SH-SY5Y (cell line): ENCODE results near the gene OR6K3.

Experiments
- GATA2 ChIP-seq: IDR thresholded peaks from 2 replicates; pipeline ENCODE4 v1.6.1; 2011; ENCODE audit warnings: mild to moderate bottlenecking, low read depth, low read length
- GATA3 ChIP-seq: IDR thresholded peaks from 2 replicates; pipeline ENCODE4 v1.6.1; 2011; ENCODE audit warnings: low read depth, mild to moderate bottlenecking, low read length, moderate library complexity

DNA sequence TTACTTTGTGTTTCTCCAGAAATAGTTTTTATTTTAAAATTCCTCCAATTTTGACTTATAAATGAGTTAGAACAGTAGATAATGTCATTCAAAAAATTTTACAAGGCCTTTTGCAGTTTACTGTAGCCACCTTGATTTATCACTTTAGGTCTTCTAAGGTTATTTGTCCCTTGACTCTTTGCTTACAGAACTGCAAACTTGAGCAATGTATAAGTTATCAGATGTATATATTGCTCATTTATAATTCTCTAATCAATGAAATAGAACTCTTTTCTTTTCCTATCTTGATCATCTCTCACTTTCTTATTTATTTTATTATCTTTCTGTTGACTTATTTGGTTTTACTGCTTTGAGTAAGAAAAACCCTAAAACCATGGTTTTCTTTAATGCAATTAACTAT is 28.2 kb downstream of the OR6K3 start:
- TF ChIP-seq GATA2 (no peak), GATA3 (no peak)
